Osteoblast (primary cell): ENCODE results near the gene SARDH. TPM values are rescaled to one million over a fixed set of nuclear protein-coding genes. Genes with fewer than 3 reads are reported as not detected.
A peak's percentile ranks its signal among the peaks of the same experiment; 100 is the strongest.

Experiments
- DNase-seq: peaks from one replicate; pipeline ENCODE4 v3.0.0; 2011; ENCODE audit warnings: low spot score, mixed read lengths; ENCODE audit not compliant: insufficient read length; ENCODE audit errors: missing footprints
- H2AFZ ChIP-seq: 2 replicates; pipeline ENCODE4 v1.6.0; 2011; ENCODE audit warnings: mild to moderate bottlenecking, low read length
- H3K27ac ChIP-seq: 2 replicates; pipeline ENCODE4 v1.5.1; 2011; ENCODE audit warnings: mild to moderate bottlenecking, low read depth, low read length, moderate library complexity
- H3K27me3 ChIP-seq: 2 replicates; pipeline ENCODE4 v1.6.0; 2012; ENCODE audit warnings: mild to moderate bottlenecking, control low read depth, inconsistent platforms, low read length, moderate library complexity; ENCODE audit not compliant: insufficient read depth
- H3K36me3 ChIP-seq: 2 replicates; pipeline ENCODE4 v1.5.1; 2011; ENCODE audit warnings: mild to moderate bottlenecking, low read length, control low read depth, moderate library complexity; ENCODE audit not compliant: insufficient read depth
- H3K4me1 ChIP-seq: 2 replicates; pipeline ENCODE4 v1.5.1; 2011; ENCODE audit warnings: mild to moderate bottlenecking, low read length, control low read depth, moderate library complexity; ENCODE audit not compliant: insufficient read depth
- H3K4me2 ChIP-seq: 2 replicates; pipeline ENCODE4 v1.6.0; 2011; ENCODE audit warnings: mild to moderate bottlenecking, low read length; ENCODE audit not compliant: insufficient read depth
- H3K4me3 ChIP-seq: fragments of 200-600 bp; sonication (generic); 3 replicates; pipeline ENCODE4 v1.5.1; 2012; ENCODE audit warnings: mild to moderate bottlenecking, low read length, inconsistent platforms; ENCODE audit not compliant: insufficient read depth
- H3K79me2 ChIP-seq: 2 replicates; pipeline ENCODE4 v1.6.0; 2012; ENCODE audit warnings: mild to moderate bottlenecking, low read length, control low read depth, inconsistent platforms; ENCODE audit not compliant: insufficient read depth
- H3K9me3 ChIP-seq: 2 replicates; pipeline ENCODE4 v1.5.1; 2011; ENCODE audit warnings: low read depth, low read length, control low read depth
- H4K20me1 ChIP-seq: 2 replicates; pipeline ENCODE4 v1.6.0; 2012; ENCODE audit warnings: mild to moderate bottlenecking, low read length, control low read depth; ENCODE audit not compliant: insufficient read depth
- total RNA-seq: library from RNA; depleted of rRNA; stranded (reverse); fragments of >200 nt; gene quantifications from 2 replicates; pipeline ENCODE4 v1.2.3, GENCODE V29; 2012
- TF ChIP-seq, protein P1 (sequence below): IDR thresholded peaks from 2 replicates; pipeline ENCODE4 v1.5.1; 2011; ENCODE audit warnings: mild to moderate bottlenecking, low read depth, low read length, moderate library complexity; ENCODE audit errors: extremely low read depth

SARDH gene
- total RNA-seq, 1 donor = 5.4 TPM

DNA sequence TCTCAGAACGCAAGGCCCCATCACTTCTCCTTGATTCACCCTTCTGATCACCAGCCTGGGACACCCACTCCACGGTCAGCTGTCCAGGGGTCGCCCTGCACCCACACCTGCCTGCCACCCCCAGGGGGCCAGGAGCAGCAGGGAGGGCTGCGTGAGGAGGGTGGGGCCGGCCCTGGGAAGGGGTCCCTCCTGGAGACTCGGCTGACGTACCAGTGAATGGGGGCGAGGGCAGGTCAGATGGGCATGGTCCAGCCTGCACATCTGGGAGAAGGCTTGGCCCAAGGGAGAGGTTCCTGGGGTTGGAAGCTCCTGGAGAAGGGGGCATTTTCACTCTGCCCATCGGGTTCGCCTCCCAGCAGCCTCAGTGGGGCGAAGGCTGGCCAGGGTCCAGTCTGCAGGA lies 21.8 kb upstream of the SARDH start:
- no peak overlapping the region for H2AFZ ChIP-seq
- no peaks in the 10 kb centered on the region for H3K27me3 ChIP-seq
- H3K4me2 ChIP-seq = no peak overlapping the region
- TF ChIP-seq, protein P1, sequence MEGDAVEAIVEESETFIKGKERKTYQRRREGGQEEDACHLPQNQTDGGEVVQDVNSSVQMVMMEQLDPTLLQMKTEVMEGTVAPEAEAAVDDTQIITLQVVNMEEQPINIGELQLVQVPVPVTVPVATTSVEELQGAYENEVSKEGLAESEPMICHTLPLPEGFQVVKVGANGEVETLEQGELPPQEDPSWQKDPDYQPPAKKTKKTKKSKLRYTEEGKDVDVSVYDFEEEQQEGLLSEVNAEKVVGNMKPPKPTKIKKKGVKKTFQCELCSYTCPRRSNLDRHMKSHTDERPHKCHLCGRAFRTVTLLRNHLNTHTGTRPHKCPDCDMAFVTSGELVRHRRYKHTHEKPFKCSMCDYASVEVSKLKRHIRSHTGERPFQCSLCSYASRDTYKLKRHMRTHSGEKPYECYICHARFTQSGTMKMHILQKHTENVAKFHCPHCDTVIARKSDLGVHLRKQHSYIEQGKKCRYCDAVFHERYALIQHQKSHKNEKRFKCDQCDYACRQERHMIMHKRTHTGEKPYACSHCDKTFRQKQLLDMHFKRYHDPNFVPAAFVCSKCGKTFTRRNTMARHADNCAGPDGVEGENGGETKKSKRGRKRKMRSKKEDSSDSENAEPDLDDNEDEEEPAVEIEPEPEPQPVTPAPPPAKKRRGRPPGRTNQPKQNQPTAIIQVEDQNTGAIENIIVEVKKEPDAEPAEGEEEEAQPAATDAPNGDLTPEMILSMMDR = no peak
- H3K27ac ChIP-seq = no peak overlapping the region
- H4K20me1 ChIP-seq = peaks cover 3% of the 10 kb centered on the region
- no peaks in the 10 kb centered on the region for H3K9me3 ChIP-seq
- H3K36me3 ChIP-seq = no peaks in the 10 kb centered on the region
- DNase-seq = peak; percentile 73
- H3K4me3 ChIP-seq = no peak overlapping the region
- H3K79me2 ChIP-seq = no peaks in the 10 kb centered on the region
- H3K4me1 ChIP-seq = peaks cover 8% of the 10 kb centered on the region

DNA sequence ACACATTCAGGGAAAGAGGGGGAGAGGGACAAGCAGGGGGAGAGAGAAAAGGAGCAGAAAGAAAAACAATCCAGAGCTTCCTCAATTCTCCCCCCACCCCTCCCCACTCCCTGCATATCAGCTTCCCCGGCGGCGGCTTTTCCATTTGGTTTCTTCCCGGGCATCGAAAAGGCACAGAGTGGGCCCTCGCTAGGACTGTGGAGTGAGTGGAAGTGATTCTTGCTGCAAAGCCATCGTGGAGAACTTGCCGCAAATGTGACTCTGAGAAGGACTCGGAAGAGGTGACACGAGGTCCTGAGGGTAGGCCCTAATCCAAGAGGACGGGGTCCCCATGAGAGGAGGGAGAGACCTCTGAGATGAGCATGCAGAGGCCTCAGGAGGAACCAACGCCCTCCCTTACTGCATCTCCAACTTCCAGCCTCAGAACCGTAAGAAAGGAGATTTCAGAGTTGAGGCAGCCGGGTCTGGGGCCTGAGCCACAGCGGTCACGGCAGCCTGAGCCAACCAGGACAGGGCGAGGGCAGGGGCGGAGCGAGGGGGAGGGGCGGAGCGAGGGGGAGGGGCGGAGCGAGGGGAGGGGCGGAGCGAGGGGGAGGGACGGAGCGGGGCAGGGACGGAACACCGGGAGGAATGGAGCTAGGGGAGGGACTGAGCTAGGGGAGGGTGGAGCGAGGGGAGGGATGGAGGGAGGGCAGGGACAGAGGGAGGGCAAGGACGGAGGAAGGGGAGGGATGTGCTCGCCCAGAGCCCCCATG lies 21.2 kb upstream of the SARDH start:
- no peak overlapping the region for H2AFZ ChIP-seq
- H3K4me3 ChIP-seq = no peak overlapping the region
- TF ChIP-seq, protein P1 = no peak
- peak; percentile 87 for DNase-seq
- H3K79me2 ChIP-seq = no peaks in the 10 kb centered on the region
- peaks cover 8% of the 10 kb centered on the region for H3K4me1 ChIP-seq
- peaks cover 3% of the 10 kb centered on the region for H4K20me1 ChIP-seq
- no peaks in the 10 kb centered on the region for H3K27me3 ChIP-seq
- H3K9me3 ChIP-seq = no peaks in the 10 kb centered on the region
- H3K36me3 ChIP-seq = no peaks in the 10 kb centered on the region
- no peak overlapping the region for H3K27ac ChIP-seq
- no peak overlapping the region for H3K4me2 ChIP-seq

DNA sequence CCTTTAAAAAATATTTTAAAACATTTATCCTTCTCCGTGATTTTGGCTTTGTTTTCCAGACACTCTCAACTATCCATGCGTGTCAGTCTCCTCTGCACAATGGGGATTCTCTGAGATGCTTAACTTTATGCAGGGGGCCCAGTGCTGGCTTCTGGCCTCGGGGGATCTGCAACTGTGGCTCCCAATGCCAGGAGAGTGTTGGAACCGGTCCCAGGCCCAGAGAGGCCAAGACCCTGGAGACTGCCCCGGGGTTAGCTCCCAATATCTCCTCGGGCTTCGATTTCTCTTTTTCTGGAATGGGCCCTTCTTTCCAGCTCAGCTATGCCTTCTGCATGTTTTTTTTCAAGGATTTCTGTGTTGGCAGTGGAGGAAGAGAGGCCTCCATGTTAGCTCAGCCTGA lies 20.1 kb upstream of the SARDH start:
- Histone ChIP-seq H3K27ac (no peak overlapping the region), H2AFZ (no peak overlapping the region), H3K4me3 (no peak overlapping the region), H3K9me3 (no peaks in the 10 kb centered on the region), H3K4me1 (no peaks in the 10 kb centered on the region), H3K79me2 (no peaks in the 10 kb centered on the region), H4K20me1 (no peaks in the 10 kb centered on the region), H3K27me3 (no peaks in the 10 kb centered on the region), H3K4me2 (no peak overlapping the region), H3K36me3 (no peaks in the 10 kb centered on the region)
- TF ChIP-seq, protein P1 = no peak
- peak; percentile 34 for DNase-seq

DNA sequence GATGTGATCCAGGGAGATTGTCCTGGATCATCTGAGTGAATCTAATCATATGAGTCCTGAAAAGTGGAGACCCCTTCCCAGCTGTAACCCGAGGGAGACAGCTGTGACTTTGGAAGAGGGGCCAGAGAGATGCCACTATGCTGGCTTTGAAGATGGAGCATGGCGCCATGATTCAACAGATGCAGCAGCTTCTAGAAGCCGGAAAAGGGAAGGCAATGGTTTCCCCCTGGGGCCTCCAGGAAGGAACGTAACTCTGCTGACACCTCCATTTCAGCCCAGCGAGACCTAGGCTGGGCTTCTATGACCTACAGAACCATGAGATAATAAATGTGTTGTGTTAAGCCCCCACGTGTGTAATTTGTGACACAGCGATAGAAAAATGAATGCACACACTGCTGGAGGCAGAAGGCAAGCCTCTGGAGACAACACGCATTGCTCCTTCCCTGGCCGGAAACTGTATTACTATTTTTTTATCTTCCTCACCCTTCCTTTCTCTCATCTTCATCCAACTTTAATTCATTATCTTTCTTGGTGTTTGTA lies 16.6 kb upstream of the SARDH start:
- H3K4me3 ChIP-seq = no peak overlapping the region

More for the DNA sequence above, 16.6 kb upstream of the SARDH start:
- Histone ChIP-seq H3K36me3 (no peaks in the 10 kb centered on the region), H3K27me3 (peaks cover 10% of the 10 kb centered on the region), H3K4me2 (no peak overlapping the region), H3K9me3 (no peaks in the 10 kb centered on the region), H4K20me1 (no peaks in the 10 kb centered on the region), H3K4me1 (no peaks in the 10 kb centered on the region), H3K79me2 (no peaks in the 10 kb centered on the region), H2AFZ (no peak overlapping the region), H3K27ac (no peak overlapping the region)
- TF ChIP-seq, protein P1 = no peak
- peak; percentile 49 for DNase-seq
